BE2C (cell line): ENCODE results near the gene ZNF302.
"Not testable (repeated sequence)": the region's sequence is repeated elsewhere in the genome, so short reads cannot be mapped to it uniquely, and the experiment has no call there.

ENCODE experiments used
- DNase-seq: peaks from one replicate; pipeline ENCODE4 v3.0.0-alpha.2; 2020
- H3K27me3 ChIP-seq: fragments of 250-450 bp; sonication (Bioruptor Pico); 2 replicates; pipeline ENCODE4 v1.5.1; 2020; ENCODE audit warnings: mild to moderate bottlenecking
- H3K36me3 ChIP-seq: fragments of 250-450 bp; sonication (Bioruptor Pico); 2 replicates; pipeline ENCODE4 v1.5.1; 2020; ENCODE audit warnings: mild to moderate bottlenecking
- H3K4me1 ChIP-seq: fragments of 250-450 bp; sonication (Bioruptor Pico); 2 replicates; pipeline ENCODE4 v1.5.1; 2020
- H3K4me3 ChIP-seq: 2 replicates; pipeline ENCODE4 v1.5.1; 2011; ENCODE audit warnings: low read depth, low read length
- H3K9me3 ChIP-seq: fragments of 250-450 bp; sonication (Bioruptor Pico); 2 replicates; pipeline ENCODE4 v1.5.1; 2020
- TF ChIP-seq, protein P1 (sequence below): IDR thresholded peaks from 2 replicates; pipeline ENCODE4 v1.5.1; 2012; ENCODE audit warnings: mild to moderate bottlenecking, low read depth, low read length

Gene ZNF302

DNA sequence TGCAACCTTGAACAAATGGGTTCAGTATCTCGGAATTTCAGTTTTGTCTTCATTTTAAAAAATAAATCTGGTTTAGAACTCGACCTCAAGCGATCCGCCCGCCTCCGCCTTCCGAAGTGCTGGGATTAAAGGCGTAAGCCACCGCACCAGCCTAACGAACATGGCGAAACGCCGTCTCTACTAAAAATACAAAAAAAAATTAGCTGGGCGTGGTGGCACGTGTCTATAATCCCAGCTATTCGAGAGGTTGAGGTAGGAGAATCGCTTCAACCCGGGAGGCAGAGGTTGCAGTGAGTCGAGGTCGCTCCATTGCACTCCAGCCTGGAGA, 571 bp downstream of the ZNF302 start:
- DNase-seq, result no peak
- H3K4me3 ChIP-seq, result peak overlapping the region; percentile 88
- TF ChIP-seq, protein P1, sequence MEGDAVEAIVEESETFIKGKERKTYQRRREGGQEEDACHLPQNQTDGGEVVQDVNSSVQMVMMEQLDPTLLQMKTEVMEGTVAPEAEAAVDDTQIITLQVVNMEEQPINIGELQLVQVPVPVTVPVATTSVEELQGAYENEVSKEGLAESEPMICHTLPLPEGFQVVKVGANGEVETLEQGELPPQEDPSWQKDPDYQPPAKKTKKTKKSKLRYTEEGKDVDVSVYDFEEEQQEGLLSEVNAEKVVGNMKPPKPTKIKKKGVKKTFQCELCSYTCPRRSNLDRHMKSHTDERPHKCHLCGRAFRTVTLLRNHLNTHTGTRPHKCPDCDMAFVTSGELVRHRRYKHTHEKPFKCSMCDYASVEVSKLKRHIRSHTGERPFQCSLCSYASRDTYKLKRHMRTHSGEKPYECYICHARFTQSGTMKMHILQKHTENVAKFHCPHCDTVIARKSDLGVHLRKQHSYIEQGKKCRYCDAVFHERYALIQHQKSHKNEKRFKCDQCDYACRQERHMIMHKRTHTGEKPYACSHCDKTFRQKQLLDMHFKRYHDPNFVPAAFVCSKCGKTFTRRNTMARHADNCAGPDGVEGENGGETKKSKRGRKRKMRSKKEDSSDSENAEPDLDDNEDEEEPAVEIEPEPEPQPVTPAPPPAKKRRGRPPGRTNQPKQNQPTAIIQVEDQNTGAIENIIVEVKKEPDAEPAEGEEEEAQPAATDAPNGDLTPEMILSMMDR, result no peak

DNA sequence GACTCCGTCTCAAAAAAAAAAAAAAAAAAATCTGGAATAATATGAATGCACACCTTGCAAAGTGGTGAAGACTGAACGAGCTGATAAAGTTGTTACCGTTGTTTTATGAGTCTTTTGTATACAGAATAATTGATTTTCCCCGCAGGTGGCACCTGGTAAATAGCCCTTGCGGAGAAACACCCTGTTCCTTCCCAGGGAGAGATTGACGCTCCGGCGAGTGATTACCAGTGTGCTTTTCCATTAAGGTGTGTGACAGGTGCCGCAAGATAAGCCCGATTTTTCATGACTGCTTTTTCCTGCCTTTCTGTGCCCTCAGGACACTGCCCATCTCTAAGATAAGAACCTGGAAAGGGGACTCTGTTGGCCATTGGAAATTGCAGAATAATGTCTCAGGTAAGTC, 943 bp downstream of the ZNF302 start:
- DNase-seq, result no peak
- peaks cover 14% of the 10 kb centered on the region for H3K36me3 ChIP-seq
- H3K4me1 ChIP-seq, result no peaks in the 10 kb centered on the region
- TF ChIP-seq, protein P1, result no peak
- no peaks in the 10 kb centered on the region for H3K27me3 ChIP-seq
- H3K9me3 ChIP-seq, result peaks cover 2% of the 10 kb centered on the region; the same call in 1 of the 2 replicates
- peak overlapping the region; percentile 88 for H3K4me3 ChIP-seq

More for the DNA sequence above, 571 bp downstream of the ZNF302 start:
- Histone ChIP-seq H3K27me3 (no peaks in the 10 kb centered on the region), H3K36me3 (peaks cover 11% of the 10 kb centered on the region), H3K9me3 (peaks cover 2% of the 10 kb centered on the region; the same call in 1 of the 2 replicates), H3K4me1 (no peaks in the 10 kb centered on the region)

DNA sequence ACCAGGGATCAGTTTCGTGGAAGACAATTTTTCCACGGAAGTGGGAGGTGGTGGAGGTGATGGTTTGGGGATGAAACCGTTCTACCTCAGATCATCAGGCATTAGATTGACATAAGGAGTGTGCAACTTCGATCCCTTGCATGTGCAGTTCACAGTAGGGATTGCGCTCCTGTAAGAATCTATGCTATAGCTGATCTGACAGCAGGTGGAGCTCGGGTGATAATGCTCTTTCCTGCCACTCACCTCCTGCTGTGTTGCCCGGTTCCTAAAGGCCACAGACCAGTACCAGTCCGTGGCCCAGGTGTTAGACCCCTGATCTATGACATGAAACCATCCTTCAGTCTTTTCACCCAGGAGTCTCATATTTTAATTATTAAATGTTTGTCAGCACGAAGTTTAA, 4.0 kb downstream of the ZNF302 start:
- Histone ChIP-seq H3K4me3 (no peak overlapping the region), H3K9me3 (peaks cover 2% of the 10 kb centered on the region; the same call in 1 of the 2 replicates), H3K27me3 (no peaks in the 10 kb centered on the region), H3K4me1 (no peaks in the 10 kb centered on the region), H3K36me3 (peaks cover 19% of the 10 kb centered on the region)
- DNase-seq, result no peak
- TF ChIP-seq, protein P1, result no peak

DNA sequence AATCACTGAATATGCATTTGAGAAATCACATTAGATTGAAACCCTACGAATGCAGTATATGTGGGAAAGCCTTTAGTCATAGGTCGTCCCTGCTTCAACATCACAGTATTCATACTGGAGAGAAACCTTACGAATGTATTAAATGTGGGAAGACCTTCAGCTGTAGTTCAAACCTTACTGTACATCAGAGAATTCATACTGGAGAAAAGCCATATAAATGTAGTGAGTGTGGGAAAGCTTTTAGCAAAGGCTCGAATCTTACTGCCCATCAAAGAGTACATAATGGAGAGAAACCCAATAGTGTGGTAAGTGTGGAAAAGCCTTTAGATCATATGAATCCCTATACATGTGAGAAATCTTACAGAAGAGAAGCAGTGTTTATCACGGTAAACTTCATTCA, 7.8 kb downstream of the ZNF302 start:
- H3K4me3 ChIP-seq, H3K27me3 ChIP-seq, DNase-seq, H3K9me3 ChIP-seq, H3K4me1 ChIP-seq: not testable (repeated sequence)
- peaks cover 15% of the 10 kb centered on the region for H3K36me3 ChIP-seq

DNA sequence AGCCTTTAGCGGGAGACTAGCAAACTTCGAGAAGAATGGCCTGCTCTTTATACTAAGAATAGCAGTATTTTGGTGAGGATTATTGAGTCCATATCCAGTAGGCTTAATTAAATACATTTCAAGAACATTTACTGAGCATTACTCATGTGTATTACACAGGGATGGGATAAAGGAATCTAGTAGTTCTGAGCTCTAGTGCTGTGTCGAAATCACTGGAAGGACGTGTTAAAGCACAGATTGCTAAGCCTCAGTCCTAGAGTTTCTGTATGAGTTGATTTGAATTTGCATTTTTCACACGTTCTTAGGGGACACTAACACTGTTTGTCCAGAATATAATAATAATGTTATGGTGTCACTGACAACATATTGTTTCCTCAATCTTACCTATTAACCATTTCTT, 9.0 kb downstream of the ZNF302 start:
- H3K4me1 ChIP-seq, result no peaks in the 10 kb centered on the region
- peaks cover 5% of the 10 kb centered on the region; the same call in 1 of the 2 replicates for H3K27me3 ChIP-seq
- peaks cover 5% of the 10 kb centered on the region for H3K9me3 ChIP-seq
- TF ChIP-seq, protein P1, result no peak
- H3K36me3 ChIP-seq, result peaks cover 12% of the 10 kb centered on the region
- H3K4me3 ChIP-seq, result no peak overlapping the region
- no peak for DNase-seq

DNA sequence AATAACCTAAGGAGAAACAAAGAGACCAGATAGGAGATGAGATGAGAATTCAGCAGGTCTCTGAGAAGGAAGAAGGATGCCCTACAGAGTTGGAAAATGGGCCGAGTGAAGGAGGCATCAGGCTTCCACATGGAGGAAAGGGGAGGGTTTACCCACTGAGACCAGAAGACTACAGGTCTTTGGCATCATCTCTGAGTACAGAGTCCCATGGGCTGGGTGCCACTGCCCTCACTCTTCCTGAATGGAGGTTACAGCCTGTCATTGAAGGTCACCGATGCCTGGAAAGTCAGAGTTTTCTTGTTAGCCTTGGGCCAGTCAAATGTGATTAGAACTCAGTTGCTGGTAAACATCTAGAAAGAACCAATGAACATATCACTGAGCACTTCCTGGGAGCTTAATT, 9.9 kb downstream of the ZNF302 start:
- TF ChIP-seq, protein P1, result no peak
- peaks cover 3% of the 10 kb centered on the region for H3K9me3 ChIP-seq

DNA sequence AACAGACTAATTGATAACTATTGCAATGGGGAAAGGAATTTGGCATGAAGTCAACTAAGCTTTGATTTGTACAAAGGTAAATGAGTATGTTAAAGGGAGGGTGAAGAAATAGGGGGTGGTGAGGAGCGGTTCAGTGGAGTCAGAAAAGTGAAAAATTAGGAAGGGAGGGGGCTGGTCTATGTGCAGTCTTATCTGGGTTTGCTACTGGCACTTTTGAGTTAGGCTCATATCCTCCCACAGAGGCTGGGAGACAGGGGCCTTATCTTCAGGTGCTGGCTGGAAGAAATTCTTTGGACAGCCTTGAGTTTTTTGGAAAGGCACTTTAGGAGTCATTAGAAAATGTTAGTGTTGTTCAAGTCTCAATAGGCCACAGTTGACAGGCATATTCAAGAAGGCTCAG, 11.1 kb downstream of the ZNF302 start:
- H3K4me1 ChIP-seq, result no peaks in the 10 kb centered on the region
- peaks cover 3% of the 10 kb centered on the region for H3K36me3 ChIP-seq
- peaks cover 3% of the 10 kb centered on the region for H3K9me3 ChIP-seq
- TF ChIP-seq, protein P1, result no peak
- no peak for DNase-seq
- H3K27me3 ChIP-seq, result peaks cover 8% of the 10 kb centered on the region; the same call in 1 of the 2 replicates
- no peak overlapping the region for H3K4me3 ChIP-seq

More for the DNA sequence above, 9.9 kb downstream of the ZNF302 start:
- Histone ChIP-seq H3K27me3 (peaks cover 8% of the 10 kb centered on the region; the same call in 1 of the 2 replicates), H3K4me3 (no peak overlapping the region), H3K36me3 (peaks cover 10% of the 10 kb centered on the region), H3K4me1 (no peaks in the 10 kb centered on the region)
- DNase-seq, result no peak
